Ammon's horn (tissue), 1 donor: ENCODE data around the gene OLA1.

Experiments
- DNase-seq: peaks from one replicate; pipeline ENCODE4 v3.0.0-alpha.2; 2016; ENCODE audit warnings: low spot score

Gene OLA1

DNA sequence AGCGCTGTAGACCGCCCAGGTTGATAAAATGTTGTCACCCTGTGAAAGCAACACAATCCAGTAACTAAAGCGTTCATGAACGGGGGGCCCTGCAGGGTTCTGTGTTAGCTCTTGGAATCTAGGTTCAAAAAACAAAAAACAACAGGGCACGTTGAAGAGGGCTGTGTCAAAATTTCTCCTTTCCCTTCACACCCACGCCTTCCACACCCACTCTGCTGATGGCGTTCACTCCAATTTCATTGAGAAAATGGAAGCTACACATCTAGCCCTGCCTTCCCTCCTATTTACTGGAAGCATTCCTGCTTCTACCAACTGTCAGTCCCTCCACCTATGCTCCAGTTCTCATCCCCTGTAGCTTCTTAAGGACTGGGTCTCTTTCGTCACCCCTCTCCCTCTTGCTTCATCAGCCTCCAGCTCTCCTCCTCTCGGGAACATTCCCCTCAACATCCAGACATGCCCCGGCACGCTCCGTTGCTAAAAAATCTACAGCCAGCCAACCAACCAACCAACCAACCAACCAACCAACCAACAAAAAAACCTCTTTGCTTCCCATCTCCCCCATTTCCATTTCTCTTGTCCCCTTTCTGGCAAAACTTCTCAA is 184.7 kb downstream of the OLA1 start:
- no peak for DNase-seq

DNA sequence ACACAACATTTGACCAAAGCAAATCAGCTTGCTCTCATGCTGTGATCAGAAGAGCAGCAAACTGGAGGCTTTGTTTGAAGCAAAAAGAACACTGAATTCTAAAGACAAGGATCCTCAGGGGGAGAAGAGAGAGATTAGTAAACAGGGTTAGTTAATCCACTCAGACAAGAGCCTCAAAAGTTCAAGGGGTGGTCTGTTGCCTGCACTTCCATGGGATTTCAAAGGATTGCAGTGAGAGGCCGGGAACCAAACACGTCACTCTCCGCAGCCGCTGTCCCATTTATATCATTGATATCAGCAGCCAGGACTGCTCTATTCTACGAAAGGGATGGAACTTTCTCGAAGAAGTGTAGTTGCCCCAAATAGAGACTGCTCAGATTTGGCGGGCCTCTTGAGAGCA is 185.4 kb downstream of the OLA1 start:
- no peak for DNase-seq

DNA sequence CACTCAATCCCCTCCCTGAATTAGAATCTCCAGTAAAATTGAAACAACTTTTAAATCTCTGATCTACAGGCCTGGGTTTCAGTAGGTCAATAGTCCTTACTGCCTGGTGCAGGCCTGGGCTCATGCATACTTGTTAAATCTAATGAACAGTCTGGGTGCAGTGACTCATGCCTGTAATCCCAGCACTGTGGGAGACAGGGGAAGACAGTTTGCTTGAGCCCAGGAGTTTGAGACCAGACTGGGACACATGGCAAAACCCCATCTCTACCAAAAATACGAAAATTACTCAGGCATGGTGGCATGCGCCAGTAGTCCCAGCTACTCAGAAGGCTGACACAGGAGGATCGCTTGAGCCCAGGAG is 188.5 kb downstream of the OLA1 start:
- no peak for DNase-seq

- no peak for DNase-seq
Measured at GRCh38 chr2:174059178-174059883, 189.0 kb downstream of the OLA1 start.

GRCh38 chr2:174058456-174058855 is 189.9 kb downstream of the OLA1 start:
- no peak for DNase-seq

DNA sequence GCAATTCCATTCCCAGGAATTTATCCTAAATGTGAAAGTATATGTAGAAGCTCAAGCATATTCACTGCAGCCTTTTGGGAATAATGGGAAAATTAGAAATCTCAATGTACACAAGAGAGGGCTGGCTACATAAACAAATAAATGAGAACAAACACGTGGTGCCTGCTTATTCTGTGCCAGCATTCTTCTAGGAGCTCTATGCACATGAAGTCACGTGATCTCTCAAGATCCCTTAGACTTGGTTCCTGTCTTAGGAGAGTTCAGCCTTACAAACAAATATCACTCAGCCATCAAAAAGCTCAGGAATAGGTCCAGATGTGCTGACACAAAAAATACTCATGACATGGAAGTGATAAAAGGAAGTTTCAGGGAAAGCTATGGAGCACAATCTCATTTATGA is 190.3 kb downstream of the OLA1 start:
- no peak for DNase-seq

DNA sequence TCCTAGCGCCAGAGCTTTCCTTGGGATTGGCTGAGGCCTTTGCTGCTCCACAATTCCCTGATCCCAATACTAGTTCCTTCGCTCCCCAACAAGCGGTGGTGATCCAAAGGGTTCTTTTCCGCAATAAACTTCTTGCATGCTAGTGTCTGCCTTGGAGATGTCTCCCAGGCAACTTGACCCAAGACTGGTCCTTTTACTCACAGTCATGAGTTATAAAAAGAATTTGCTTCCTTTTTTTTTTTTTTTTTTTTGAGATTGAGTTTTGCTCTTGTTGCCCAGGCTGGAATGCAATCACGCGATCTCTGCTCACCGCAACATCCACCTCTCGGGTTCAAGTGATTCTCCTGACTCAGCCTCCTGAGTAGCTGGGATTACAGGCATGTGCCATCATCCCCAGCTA is 193.4 kb downstream of the OLA1 start:
- no peak for DNase-seq

GRCh38 chr2:174053355-174054151 is 194.8 kb downstream of the OLA1 start:
- DNase-seq = no peak

DNA sequence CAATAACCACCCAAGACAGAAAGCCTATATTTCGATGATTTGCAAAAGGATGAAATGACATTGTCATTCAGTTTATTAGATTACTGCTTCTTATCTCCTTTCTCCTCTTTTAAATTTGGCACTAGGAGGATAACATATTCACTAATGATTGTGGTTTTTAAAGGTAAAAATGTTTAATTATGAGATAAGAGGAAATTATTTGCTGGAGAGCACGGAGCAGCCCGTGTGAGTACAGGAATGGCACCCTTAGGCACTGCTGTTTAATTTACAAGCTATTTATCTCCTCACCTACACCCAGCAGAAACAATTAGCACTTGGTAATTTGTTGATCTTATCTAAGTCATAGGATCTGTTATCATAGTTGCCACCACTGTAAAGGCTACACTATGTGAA is 195.8 kb downstream of the OLA1 start:
- DNase-seq = no peak

- DNase-seq = no peak
Measured at GRCh38 chr2:174051741-174052583, 196.4 kb downstream of the OLA1 start.

DNA sequence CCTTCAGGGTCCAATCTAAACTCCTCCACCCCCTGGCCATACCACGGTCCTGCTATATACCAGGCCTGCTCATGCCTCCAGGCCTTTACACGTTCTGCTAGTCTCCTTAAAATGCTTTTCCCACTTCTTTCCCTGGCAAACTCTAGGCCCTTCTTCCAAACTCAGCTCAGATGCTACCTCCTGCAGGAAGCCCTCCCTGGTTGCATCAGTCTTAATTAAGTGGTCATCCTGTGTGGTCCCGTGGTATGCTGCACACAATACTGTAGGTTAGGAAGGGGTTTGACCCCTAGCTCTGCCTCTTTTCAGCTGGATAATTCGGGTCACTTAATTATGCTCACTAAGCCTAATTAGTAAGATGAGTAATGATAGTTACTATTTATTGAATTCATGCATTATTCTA is 197.3 kb downstream of the OLA1 start:
- no peak for DNase-seq

DNA sequence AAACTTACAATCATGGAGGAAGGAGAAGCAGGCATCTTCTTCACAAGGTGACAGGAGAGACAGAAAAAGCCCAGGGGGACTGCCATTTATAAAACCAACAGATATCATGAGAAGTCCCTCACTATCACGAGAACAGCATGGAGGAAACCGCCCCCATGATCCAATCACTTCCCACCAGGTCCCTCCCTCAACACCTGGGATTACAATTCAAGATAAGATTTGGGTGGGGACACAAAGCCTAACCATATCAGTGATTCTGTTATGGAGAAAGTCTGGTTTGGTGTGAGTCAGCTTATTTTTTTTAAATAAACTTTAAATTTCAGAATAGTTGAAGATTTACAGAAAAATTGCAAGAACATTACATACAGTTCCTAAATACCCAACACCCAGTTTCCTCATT is 198.4 kb downstream of the OLA1 start:
- DNase-seq = no peak

- no peak for DNase-seq
Measured at GRCh38 chr2:174048243-174048642, 200.1 kb downstream of the OLA1 start.

GRCh38 chr2:174047746-174048145 is 200.6 kb downstream of the OLA1 start:
- DNase-seq = no peak

DNA sequence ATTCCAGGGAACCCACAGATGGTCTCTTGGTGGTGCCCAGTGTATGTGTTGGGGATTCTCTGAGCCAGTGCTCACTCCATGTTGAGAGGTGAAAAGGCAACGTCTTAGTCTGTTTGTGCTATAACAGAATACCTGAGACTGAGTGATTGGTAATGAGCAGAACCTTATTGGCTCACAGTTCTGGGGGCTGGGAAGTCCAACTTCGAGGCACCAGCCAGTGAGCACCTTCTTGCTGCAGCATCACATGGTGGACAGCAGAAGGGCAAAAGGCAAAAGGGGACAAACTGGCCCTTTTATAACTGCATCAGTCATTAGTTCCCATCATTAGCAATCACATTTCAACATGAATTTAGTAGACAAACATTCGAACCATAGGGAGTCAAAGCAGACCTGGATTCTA is 202.2 kb downstream of the OLA1 start:
- no peak for DNase-seq

- no peak for DNase-seq
Measured at GRCh38 chr2:174044556-174044955, 203.8 kb downstream of the OLA1 start.

- DNase-seq = no peak
Measured at GRCh38 chr2:174040417-174040701, 208.0 kb downstream of the OLA1 start.

- peak; percentile 91 for DNase-seq
Measured at GRCh38 chr2:174039551-174040416, 208.5 kb downstream of the OLA1 start.

DNA sequence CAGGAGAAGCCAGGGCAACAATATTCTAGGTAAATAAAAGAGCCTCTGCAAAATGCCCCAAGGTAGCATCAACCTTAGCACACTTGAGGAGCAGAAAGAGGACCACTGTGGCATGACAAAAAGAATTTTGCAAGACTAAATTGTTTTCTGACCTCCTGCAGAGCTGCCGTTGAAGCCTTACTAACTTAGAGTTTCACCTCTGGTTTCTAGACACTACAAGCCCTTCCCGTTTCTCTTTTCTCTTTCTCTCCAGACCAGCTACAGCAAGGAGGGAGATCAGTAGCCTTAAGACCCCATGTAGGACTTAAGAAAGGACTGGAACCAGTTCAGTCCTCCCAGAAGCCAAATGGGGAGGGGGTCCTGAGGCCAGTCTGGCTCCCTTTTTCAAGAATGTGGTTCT is 209.9 kb downstream of the OLA1 start:
- no peak for DNase-seq

GRCh38 chr2:174036825-174037224 is 211.5 kb downstream of the OLA1 start:
- DNase-seq = no peak

- no peak for DNase-seq
Measured at GRCh38 chr2:174035981-174036742, 212.2 kb downstream of the OLA1 start.
